NCI-H345 treated with DMSO at 0.1 percent for 48 hours (cell line): Measurements from ENCODE around the gene THSD7B.
"Not testable (repeated sequence)": the region's sequence is repeated elsewhere in the genome, so short reads cannot be mapped to it uniquely, and the experiment has no call there.

Source experiments
- DNase-seq: peaks from one replicate; lab custom pipeline; 2025; ENCODE audit not compliant: unreplicated experiment; lab: John Stamatoyannopoulos, UW

The THSD7B gene

DNA sequence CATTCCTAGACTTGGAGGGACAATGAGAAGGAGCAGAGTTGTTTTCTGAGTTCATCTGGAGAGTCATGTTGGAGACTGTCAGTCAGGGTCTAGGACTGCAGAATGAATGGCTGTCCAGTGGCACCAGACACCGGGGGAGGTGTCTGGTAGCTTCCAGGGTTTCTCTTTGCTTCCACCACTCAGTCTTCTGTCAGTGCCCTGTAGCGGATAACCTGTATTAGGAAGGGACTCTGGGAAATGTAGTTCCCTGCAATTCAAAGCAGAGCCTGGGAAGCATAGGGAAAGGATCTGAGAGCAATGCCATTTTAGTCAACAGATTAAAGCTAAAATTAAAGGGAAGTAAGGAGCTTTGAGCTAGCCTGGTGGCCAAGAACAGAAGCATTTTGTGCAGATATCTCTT is 257.9 kb downstream of the THSD7B start:
- no peak for DNase-seq

DNA sequence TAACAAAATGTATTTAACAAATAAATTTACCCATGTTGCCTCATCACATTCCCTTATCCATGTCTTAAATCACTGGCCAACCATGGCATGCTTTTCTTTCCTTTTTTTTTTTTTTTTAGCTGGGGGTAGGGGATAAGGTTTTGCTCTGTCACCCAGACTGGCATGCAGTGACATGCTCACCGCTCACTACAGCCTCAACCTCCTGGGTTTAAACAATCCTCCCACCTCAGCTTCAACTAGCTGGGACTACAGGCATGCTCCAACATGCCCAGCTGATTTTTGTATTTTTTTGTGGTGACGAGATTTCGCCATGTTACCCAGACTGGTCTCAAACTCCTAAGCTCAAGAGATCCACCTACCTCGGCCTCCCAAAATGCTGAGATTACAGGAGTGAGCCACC is 266.4 kb downstream of the THSD7B start:
- no peak for DNase-seq

DNA sequence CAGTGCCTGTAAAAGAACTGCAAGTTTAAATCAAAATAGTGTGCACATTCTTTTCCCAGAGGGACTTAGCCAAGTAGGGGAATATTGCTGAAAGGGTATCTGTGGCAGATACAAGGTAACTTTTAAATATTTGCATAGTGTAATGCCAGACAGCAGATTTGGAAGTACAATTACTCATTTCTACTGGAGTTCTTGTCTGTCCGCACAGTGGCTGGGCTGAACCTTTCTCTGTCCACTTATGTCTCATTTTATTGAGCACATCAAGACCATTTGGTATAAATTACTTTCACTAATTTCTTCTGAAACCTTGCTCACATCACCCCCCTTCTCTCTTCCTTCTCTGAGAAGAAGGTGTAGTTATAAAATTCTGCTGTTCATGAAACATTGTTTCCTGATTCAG is 271.3 kb downstream of the THSD7B start:
- no peak for DNase-seq

DNA sequence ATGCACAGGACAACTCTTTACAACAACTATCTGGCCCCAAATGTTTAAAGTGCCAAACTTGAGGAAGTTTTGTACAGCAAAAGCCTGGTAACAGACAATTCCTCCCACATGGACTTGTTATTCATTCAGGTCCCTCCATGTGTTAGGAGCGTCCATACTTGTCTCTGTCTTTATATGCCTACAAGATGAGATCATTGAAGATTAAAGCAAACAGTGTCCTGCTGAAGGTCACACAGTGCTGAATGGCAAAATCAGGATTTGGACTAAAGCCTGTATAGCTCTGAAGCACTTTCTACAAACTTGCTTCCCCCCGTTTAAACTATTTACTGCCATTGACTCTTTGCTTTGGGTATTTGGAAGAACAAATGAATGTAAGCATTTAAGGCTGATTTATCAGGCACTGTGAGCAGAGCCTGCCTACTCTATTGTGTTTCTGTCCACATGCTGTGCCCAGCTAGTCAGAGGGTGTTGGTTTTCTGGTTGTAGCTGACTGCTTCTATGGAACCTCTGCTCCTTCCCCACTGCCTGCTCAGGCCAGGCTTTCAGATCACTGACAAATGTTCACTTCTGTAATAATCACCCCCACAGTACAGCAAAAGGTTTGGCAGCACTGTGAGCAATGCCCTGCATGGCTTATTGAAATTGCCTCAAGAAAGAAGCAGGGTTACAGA is 274.3 kb downstream of the THSD7B start:
- no peak for DNase-seq

DNA sequence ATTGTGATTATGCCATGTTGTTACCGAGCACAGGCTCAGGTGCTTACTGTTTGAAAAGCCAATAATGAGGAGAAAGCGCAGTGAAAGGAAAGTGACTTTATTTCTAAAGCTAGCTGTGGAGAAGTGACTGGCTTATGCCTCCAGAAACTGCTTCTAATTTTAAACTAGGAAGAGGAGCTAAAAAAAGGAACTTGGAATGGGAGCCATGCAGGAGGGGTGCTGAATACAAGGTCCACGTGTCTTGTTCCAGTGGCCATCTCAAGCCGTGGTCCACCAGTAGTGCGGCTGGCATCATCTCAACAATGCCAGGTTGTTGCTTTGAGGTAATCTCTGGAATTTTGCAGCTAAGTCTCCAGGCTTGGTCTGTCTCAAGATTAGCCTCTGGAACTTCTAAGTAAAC is 282.0 kb downstream of the THSD7B start:
- DNase-seq: no peak

DNA sequence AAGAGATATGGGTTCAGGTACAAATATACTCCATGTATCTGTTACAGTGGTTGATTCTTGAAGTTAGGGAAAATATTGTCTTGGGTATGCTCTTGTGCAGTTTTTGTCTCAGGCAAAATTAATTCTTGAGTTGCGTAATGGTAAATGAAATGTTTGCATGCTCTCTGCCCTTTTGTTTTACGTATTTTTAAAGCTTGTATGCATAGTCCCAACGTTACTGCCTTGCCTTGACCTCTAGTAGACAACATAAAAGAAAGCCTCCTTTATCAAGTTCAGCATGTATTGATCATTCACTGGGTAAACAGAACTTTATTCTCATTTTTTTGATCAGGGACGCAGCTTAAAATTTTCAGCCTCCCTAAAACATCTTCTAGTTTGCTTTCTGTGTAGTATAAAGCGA is 283.1 kb downstream of the THSD7B start:
- no peak for DNase-seq

DNA sequence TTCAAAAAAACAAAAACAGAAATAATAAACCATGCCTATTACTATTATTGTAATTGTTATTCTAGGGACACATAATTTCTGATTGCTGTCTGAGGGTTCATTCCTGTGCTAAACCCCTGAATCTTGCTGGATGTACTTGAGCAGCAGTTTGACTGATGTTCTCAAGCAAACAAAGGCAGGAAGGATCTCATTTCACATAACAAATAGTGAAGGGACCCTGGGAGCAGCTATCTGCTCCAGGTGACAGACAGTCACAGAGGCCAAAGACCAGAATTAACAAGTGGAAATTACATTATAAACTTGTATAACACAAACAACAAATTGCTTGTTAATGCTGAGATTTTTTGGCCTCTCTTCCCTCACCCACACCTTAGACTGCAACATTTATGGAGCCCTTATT is 284.2 kb downstream of the THSD7B start:
- no peak for DNase-seq

DNA sequence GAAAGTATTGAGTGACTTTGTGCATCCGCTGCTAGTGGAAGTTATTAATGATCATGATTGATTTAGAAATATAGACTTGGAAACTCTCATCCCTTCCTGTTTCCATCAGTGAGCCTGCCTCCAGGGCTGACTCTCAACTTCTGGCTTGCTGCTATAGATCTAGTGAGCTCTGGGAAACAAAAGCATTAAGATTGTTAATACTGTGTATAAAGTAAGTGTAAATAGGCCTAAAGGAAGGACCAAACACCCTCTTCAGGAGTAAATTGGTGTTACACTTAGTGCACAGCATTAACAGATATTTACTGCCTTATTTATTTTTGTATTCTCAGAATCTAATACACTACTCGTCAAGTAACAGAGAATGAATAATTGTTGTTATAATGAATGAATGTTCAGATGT is 285.6 kb downstream of the THSD7B start:
- no peak for DNase-seq

DNA sequence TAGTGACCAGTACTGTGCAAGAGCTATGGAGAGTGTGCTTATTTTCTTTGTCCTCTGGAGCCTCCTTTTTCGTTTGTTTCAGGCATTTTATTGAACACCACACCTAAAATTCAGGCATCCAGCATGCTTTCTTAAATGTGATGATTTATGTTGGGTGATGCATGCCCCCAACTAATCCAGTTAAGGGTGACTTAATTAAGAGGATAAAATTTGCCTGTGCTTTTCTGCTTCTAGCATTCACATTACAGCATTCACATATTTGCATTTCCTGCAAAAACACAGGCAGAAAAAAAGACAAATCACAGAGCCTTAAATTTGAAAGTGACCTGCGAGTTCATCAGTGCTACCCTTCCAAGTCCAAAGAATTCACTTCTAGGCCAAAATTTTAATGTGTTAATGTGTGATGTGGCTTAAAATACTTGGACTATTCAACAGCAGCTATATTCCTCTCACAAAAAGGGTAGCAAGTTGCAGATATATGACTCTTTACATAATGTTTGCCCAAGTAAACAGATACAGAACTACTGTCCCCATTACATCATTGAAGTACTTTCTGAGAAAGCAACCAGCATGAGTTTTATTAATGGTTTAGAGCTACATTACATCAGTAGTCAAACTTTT is 286.5 kb downstream of the THSD7B start:
- no peak for DNase-seq

DNA sequence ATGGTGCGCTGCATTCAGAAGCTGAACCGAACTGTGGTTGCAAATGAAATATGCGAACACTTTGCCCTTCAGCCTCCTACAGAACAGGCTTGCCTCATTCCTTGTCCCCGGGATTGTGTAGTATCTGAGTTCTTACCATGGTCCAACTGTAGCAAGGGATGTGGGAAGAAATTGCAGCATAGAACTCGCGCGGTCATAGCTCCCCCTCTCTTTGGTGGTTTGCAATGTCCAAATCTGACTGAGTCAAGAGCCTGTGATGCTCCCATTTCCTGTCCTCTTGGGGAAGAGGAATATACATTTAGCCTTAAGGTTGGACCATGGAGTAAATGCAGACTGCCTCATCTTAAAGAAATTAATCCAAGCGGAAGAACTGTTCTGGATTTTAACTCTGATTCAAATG is 291.4 kb downstream of the THSD7B start:
- no peak for DNase-seq

DNA sequence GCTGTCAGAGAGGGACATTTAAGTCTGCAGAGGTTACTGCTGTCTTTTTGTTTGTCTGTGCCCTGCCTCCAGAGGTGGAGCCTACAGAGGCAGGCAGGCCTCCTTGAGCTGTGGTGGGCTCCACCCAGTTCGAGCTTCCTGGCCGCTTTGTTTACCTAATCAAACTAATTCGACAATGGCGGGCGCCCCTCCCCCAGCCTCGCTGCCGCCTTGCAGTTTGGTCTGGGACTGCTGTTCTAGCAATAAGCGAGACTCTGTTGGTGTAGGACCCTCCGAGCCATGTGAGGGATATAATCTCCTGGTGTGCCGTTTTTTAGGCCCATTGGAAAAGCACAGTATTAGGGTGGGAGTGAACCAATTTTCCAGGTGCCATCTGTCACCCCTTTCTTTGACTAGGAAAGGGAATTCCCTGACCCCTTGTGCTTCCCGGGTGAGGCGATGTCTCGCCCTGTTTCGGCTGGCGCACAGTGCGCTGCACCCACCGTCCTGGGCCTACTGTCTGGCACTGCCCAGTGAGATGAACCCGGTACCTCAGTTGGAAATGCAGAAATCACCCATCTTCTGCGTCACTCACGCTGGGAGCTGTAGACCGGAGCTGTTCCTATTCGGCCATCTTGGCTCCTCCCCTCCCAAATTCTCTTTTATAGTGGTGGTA is 310.9 kb downstream of the THSD7B start:
- not testable (repeated sequence) for DNase-seq

DNA sequence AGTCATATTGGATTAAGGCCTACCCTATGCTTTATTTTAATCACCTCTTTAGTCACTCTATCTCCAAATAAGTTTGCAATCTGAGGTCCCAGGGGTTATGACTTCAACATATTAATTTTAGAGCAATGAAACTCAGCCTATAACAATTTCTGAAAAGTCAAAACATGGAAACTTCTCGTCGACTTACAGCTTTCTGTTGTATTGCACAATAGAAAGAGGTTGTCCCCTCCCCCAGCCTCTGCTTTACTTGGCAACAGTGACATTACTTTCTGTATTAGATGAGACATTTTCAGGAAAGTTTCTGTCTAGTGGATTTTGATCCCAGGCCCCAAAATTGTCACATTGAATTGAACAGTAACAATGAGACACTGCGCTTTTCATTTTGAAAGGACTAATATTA is 326.4 kb downstream of the THSD7B start:
- no peak for DNase-seq

DNA sequence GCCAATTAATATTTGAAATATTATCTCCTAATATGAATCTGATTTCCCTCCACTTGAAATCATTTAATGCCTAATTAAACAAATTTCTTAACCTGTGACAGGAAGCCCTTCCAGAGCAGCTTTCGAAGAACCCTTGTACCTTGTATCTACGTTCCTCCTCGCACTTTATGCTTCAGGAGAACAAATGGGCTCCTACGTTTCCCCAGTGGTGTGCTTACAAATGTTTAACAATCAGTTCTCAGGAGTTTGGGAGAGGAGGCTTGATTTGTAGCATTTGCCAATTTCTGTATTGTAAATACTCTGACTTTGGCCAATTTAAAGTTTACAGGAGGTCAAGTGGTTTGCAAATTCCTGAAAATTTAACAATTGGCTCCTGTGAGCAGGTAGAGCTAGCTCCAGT is 327.8 kb downstream of the THSD7B start:
- DNase-seq: no peak

DNA sequence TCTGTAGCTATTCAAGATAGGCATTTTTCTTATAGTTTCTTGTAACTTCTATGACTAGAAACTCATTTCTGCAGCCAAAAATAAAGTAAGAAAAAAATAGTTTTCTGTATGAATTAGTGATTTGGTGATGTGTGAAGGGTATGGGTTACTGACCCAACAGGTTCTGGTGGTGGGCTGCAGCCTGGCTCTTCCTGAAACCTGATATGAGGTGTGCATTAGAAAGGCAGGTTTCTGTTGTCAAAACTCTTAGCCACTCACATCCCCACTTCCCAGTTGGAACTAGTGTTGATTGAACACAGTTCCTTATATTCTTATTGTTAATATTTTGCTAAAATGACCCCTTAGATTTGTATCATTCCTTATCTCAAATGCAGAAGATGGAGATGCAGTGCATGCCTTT is 330.8 kb downstream of the THSD7B start:
- DNase-seq: no peak

DNA sequence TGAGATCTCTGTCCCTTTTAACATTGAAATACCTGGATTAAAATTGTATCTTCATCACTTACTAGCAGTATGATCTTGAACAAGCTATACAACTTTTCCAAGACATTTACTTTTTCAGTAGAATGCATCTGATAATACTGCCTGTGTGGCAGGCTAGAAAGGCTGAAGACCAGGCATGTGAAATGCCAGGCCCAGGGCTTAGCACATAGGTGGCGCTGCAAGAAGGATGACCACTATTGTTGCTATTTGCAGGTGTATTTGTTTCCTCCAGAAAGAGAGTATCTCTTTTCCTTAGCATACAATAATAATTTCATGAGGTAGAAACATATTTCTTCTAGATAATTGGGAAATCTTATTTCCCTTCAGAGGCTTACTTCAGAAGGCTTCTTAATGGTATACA is 331.3 kb downstream of the THSD7B start:
- DNase-seq: no peak

DNA sequence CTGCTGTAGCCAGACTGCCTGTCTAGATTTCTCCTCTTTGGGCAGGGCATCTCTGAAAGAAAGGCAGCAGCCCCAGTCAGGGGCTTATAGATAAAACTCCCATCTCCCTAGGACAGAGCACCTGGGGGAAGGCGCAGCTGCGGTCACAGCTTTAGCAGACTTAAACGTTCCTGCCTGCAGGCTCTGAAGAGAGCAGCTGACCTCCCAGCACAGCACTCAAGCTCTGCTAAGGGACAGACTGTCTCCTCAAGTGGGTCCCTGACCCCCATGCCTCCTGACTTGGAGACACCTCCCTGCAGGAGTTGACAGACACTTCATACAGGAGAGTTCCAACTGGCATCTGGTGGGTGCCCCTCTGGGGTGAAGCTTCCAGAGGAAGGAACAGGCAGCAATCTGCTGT is 336.5 kb downstream of the THSD7B start:
- DNase-seq: not testable (repeated sequence)

DNA sequence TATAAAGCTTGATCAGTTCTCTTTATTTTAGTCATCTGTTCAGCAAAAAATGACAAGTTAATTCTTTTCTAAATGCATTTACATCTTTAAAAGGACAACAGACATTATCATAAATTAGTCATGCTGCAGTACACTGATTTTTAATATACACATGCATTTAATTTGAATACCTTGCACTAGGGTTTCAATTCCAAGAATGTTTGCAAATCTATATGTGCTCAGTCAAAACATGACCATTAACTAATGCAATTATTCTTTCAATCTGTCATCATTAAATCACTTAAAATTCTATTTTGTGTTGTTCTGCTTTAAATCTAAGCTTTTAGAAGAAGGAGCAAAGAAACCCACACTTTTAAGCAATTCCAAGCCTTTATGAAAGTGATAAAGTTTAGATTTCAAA is 342.6 kb downstream of the THSD7B start:
- no peak for DNase-seq

DNA sequence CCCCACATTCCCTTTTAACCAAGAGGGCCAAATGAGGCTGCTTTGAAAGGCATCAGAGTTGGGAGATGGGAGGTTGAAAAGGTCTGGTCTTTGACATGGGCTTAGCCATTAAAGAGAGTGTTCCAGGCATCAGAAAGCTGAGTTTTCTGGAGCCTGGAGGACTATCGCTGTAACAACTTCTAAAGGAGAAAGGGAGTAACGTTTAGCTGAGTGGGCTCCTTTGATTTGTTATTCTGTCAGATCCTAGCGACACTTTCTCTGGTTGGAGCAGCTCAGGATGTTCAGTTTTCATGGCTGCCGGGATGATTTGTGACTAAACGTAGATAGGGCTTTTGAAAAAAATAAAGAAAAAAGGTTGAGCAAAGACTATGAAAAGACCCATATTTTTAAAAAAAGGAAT is 346.6 kb downstream of the THSD7B start:
- no peak for DNase-seq

DNA sequence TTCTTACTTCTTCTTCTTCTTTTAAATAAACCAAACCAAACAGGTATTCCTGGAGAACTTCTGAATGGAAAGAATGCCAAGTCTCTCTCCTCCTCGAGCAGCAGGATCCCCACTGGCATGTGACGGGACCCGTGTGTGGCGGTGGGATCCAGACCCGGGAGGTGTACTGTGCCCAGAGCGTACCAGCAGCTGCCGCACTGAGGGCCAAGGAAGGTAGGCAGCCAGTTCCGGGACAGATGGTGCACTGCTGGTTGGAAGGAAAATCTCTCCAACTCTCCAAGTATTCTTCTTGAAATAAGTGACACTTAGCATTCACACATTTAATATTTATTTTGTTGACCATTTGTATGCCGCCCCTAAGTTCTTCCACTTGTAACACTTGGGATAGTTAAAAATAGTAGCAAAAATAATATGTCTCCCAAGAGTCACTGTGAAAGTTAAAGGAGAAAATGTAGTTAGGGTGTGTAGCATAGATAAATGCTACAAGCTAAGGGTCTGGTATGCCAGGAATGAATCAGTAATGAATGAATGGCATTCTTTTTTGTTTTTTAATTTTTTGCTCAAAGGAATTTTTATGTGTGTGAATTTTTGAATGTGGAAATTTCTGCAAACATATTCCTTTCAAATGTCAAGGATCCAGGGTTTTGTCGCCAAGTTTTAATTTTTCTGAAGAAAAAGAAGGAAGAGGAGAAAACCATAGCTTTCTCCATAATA is 349.9 kb downstream of the THSD7B start:
- DNase-seq: no peak

DNA sequence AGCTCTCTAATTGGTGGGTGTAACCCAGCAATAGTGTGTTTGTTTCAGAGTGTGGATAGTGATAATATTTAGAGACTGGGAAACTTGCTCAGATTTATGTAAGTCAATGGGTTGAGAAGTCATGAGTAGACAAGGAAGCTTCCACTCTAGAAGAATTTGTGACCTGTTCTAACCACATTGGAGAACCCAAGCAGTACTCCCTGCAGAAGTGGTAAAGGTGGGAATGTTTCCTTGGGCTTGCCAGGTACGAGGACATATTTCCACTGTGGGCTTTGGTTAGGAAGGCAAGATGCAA is 350.4 kb downstream of the THSD7B start:
- DNase-seq: no peak

DNA sequence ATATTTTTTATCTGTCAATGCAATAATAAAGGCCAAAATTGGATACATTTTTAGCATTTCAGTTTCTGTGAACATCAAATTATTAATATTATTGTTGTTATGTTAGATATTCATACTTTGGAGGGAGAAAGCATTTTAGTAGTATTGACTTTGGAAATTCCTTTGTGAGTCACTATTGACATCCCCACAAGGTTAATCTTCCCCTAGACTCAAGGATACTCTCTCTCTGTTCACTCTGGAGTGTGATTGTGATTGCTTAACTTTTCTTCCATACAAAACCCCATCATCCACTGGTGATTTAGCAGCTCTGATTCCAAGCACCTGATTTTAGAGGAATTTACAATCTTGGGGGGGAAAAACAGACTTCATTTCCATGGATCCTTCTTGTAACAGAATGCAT is 352.0 kb downstream of the THSD7B start:
- no peak for DNase-seq

DNA sequence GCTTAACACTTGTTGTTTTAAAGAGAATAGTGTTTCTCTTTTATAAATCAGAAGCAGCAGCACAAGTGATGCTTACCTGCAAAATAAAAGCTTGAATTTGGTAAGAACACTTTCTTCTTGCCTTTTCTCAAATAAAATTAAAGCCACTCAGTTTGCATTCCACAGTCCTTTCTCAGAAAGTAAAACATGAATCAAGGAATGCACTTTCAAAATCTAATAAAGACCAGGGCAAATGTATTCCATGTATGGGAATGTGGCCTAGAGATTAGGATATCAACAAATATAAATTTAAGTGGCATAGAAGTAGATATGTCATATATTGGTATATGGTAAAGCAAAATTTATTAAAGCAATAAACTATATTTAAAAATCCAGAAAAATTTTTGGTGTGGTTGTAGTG is 352.8 kb downstream of the THSD7B start:
- DNase-seq: no peak
